ENCODE measurements around the gene CRHR1.

GRCh38 chr17:45818041-45818440 lies 33.9 kb downstream of the CRHR1 start:
- no peak for TF ChIP-seq POLR2A (IDR thresholded peaks at IDR 0.05; ENCODE audit: low read depth, low read length)
- no peak for TF ChIP-seq TAF1 (IDR thresholded peaks at IDR 0.05; ENCODE audit: low read depth, low read length)
- TF ChIP-seq POLR2AphosphoS5 (IDR thresholded peaks at IDR 0.05; ENCODE audit: low read depth, low read length), result no peak
